ENCODE data around the gene VAV1.
"Not testable (repeated sequence)": the region's sequence is repeated elsewhere in the genome, so short reads cannot be mapped to it uniquely, and the experiment has no call there.

Gene VAV1

DNA sequence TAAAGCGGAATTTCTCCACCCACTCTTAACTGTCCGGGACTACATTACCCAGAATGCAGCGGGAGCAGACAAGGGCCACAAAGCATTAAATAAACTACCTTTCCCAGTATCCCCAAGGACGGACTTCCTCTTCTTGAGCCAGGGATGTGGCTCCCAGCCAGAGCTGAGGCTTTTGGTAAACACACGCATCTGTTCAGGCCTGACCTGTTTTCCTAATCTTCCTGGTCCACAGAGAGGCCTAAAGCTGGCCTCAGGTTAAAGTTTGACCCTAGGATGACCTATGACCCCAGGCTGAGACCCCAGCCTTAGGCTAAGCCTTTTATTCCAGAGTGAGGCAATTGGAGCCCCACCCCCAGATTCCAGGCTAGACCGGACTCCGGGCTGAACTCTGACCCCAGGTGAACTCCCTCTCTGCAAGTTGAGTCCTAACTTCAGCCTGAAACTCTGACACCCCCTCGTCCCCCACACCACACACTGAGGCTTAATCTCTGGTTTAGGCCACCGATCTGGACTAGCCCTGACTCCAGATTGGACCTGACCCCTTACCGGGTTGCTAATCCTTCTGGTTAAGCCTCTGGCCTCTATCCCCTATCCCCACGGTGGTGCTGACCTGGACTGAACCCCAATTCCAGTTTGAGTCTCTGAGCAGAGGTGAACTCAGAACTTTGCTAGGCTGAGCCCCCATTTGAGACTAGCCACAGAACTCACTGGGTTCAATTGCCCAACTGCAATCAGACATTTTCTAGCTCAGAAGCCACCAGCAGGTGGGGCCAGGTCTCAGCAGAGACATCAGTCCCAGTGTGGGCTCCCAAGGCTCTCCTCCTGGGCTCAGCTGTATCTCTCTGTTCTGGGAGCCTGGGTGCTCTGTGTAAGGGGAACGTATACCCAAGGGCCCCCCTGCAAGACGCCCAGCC lies 34.4 kb upstream of the VAV1 start:
- peak; percentile 73 for DNase-seq

- DNase-seq, result no peak
Observed at GRCh38 chr19:6738787-6739389, 33.6 kb upstream of the VAV1 start.

DNA sequence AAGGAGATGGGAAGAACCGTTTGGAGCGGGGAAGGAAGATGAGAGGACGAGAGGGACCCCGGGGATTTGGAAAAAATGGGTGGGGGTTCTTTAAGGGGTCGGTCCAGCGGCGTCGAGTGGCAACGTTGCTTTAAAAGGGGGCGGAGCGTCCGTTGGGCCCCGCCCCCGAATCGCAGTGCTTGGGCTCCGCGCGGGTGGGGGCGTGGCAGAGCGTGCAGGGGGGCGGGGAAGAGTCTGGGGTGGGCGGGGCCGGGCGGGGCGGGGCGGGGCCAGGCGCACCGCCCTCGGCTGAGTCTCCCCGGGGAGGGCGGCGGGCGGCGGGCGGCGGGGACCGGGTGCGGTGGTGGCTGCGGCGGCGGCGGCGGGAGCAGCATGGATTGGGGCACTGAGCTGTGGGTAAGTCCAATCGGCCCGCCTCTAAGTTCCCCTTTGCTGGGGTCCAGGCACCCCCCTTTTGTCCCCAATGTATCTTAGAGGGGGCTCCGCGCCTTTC lies 33.1 kb upstream of the VAV1 start, which contains the start of gene TRIP10:
Gene TRIP10 (plus strand): TSS at position 291 of the 493 bp plus-strand sequence. CDS start 82 bp downstream, at position 373.
- DNase-seq, result peak; percentile 73

GRCh38 chr19:6739883-6740588 lies 32.5 kb upstream of the VAV1 start:
- DNase-seq, result no peak

DNA sequence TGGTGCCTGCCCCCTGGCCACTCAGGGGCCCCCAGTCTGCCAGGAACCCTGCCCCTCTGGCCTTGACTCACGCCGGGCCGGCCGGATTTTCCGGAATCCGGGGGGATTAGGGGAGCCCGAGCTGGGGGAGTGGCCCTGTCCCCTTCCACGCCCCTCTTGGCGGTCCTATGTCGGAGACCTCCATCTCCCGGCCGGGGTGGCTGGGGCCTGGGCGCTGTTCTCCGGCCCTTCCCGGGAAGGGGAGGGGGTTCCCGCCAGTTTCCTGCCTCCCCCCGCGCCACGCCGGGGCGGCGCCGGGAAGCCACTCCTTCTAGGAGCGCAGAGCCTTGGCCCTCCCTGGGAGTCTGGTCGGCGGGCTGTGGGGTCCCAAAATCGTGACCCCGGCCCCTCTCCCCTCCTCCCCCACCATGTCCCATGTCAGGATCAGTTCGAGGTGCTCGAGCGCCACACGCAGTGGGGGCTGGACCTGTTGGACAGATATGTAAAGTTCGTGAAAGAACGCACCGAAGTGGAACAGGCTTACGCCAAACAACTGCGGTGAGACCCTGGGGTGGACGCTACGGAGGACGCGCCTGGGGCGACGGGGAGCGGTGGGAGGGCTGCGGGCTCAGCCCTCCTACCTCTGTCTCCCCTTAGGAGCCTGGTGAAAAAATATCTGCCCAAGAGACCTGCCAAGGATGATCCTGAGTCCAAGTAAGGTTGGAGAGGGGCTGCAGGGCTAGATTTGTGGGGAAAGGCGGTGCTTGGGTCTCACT lies 31.7 kb upstream of the VAV1 start:
- DNase-seq, result no peak

- no peak for DNase-seq
Observed at GRCh38 chr19:6743066-6743465, 29.4 kb upstream of the VAV1 start.

- DNase-seq, result no peak
Observed at GRCh38 chr19:6743714-6744380, 28.7 kb upstream of the VAV1 start.

DNA sequence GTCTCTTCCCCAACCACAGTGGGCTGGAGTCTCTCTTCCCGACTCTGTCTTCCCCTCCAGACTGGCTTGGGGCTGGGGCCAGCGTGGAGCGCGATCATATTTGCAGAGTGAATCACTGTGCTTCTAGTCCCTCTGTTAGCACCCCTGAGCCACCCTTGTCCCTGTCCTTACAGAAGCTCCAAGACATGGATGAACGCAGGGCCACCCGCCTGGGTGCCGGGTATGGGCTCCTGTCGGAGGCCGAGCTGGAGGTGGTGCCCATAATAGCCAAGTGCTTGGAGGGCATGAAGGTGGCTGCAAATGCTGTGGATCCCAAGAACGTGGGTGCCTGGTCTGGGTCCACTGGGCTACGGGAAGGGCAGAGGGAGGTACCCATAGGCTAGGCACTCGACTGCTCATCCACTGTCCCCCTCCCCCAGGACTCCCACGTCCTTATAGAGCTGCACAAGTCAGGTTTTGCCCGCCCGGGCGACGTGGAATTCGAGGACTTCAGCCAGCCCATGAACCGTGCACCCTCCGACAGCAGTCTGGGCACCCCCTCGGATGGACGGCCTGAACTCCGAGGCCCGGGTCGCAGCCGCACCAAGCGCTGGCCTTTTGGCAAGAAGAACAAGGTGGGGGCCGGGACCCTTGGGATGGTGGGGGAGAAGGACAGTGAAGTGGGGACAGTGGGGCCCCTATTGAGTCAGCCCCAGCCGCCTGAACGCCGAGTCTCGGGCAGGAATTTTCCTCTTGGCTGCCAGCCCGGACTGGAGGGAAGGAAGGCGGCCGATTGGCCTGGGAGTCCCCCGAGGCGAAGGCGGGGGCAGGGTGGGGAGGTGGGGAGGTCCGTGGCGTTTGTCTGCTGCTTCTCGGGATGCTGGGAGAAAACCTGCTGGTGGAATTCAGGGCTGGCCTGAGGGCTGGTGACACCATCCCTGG lies 27.9 kb upstream of the VAV1 start:
- DNase-seq, result no peak

- DNase-seq, result no peak
Observed at GRCh38 chr19:6745965-6746364, 26.5 kb upstream of the VAV1 start.

GRCh38 chr19:6748543-6748942 lies 24.0 kb upstream of the VAV1 start:
- not testable (repeated sequence) for DNase-seq

DNA sequence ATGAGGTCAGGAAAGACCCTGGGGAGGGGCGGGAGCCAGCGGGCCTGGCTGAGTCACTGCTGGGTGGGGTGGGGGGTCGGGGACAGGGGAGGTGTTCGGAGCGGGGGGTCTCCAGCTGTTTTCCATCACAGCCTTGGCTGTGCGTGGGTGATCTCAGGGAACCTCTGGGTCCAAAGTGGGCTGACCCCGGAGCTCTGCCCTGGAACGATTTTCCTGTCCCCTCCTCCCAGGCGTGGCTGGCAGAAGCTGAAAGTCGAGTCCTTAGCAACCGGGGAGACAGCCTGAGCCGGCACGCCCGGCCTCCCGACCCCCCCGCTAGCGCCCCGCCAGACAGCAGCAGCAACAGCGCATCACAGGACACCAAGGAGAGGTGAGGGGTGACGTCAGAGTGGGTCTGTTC lies 22.4 kb upstream of the VAV1 start:
- DNase-seq, result no peak

DNA sequence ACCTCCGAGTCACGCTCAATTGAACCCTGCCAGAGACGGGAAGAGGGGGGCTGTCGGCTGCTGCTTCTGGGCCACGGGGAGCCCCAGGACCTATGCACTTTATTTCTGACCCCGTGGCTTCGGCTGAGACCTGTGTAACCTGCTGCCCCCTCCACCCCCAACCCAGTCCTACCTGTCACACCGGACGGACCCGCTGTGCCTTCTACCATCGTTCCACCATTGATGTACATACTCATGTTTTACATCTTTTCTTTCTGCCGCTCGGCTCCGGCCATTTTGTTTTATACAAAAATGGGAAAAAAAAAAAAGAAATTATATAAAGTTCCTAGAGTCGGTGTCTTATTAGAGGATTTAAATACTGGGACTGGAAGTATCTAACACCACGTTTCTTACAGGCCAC lies 21.3 kb upstream of the VAV1 start:
- no peak for DNase-seq

- DNase-seq, result no peak
Observed at GRCh38 chr19:6752256-6753177, 20.0 kb upstream of the VAV1 start.

GRCh38 chr19:6753178-6754031 lies 19.1 kb upstream of the VAV1 start:
- DNase-seq, result peak; percentile 74

- no peak for DNase-seq
Observed at GRCh38 chr19:6754136-6754535, 18.4 kb upstream of the VAV1 start.

GRCh38 chr19:6754653-6755463 lies 17.6 kb upstream of the VAV1 start:
- no peak for DNase-seq

- no peak for DNase-seq
Observed at GRCh38 chr19:6760606-6761005, 11.9 kb upstream of the VAV1 start.

Measured in stimulated activated naive CD4-positive, alpha-beta T cell treated with Interleukin-2 at 50 U/mL for 16 hours (primary cell).